ENCODE measurements around the gene JUP.

Gene JUP

GRCh38 chr17:41806685-41807445 lies 20.4 kb upstream of the JUP start:
- no peak for DNase-seq

DNA sequence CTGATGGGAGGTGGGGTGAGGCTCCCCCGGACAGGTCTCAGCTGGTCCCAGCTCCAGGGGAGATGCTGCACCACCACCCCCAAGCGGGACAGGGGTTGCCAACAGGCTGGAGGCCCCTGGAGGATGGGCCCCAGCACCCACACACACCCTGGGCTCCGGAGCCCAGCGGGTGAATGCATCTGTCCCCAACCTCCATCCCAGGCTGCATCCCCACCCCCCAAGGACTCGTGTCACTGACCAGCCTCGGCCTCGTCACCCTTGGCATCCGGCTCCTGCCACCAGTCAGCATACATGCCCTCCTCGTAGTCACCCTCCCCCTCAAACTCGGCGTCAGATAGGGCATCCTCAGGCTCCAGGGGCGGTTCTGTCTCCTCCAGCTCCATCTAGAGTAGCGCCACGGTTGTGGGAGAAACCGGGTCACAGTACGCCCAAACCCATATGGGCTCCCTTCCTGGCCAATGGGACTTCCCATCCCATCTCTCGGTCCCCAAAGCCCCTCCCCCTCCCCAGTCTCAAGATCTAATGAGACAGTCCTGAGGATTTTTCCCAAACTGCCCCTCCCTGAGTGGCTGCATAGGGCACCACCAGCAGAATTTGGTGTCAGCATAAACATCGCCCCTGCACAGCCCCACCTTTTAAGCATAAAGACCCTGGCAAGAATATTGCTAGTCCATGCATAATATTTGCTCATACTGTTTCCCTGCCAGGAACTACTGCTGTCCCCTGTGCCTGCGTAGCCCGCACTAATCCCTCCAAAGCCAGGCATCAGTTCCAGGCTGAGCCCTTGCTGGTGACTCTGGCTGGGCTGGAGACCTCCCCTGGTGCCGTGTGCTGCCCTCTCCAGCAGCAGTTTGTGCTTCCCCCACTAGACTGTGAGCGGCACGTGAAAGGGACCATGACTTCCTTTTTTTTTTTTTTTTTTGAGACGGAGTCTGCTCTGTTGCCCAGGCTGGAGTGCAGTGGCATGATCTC lies 16.8 kb upstream of the JUP start:
- DNase-seq, result peak; percentile 31

DNA sequence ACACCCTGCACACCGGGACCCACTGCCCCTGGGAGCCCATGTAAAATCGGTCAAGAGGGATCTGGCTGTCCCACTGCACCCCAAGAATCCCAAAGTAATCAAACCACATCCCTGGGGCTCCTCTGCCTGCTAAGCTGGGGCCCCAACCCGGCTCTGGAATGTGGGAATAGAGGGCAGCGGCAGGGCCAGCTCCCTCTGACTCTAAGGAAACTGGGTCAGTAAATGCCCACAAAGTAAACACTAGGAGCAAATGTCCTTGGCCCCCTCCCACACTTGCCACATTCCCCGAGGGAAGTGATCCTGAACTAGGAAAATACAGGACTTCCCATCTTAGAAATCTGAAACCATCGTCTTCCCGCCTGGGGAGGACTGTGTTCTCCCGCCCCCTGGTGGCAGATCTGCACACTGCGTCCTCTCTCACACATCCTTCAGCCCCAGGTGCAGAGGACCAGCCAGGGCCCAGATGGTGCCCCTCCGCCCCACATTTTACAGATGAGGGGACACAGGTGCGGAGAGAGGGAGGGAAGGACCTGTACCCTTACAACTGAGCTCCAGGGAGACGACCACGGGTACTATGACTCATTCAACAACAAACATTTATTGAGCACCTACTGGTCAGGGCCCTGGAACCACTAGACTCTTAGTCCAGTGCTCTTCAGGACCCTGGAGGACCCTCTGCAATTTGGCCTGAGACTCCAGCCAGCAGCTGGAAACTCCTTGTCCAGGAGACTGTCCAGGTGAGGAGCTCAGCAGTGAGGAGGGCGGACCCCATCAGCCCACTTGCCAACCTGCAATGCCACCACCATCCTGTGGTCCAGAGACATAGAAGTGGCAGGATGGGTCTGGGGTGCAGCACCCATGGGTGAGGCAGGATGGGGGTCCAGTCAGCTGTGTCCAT lies 15.1 kb upstream of the JUP start:
- peak; percentile 33 for DNase-seq

- DNase-seq, result no peak
Observed at GRCh38 chr17:41800601-41801373, 14.3 kb upstream of the JUP start.

DNA sequence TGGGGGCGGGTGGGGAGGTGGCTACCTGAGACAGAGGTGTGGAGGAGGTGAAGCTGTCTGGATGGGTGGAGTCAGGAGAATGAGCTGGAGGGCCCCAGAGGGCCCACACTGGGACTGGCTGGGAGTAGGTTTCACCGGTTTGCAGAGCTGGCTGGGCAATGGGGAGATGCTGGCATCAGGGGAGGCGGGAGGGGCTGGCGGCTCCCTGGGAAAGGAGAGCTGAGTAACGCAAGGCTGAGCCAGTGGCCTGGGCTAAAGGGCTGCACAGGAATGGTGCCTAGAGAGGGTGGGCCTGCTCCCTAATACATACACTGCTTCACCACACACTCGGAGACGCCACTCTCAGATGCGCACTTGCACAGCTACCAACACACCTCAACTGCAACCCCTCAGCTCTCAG lies 12.9 kb upstream of the JUP start:
- DNase-seq, result no peak

- no peak for DNase-seq
Observed at GRCh38 chr17:41797377-41797776, 10.9 kb upstream of the JUP start.

GRCh38 chr17:41796121-41796895 lies 9.8 kb upstream of the JUP start:
- no peak for DNase-seq

- DNase-seq, result no peak
Observed at GRCh38 chr17:41794540-41794975, 8.0 kb upstream of the JUP start.

DNA sequence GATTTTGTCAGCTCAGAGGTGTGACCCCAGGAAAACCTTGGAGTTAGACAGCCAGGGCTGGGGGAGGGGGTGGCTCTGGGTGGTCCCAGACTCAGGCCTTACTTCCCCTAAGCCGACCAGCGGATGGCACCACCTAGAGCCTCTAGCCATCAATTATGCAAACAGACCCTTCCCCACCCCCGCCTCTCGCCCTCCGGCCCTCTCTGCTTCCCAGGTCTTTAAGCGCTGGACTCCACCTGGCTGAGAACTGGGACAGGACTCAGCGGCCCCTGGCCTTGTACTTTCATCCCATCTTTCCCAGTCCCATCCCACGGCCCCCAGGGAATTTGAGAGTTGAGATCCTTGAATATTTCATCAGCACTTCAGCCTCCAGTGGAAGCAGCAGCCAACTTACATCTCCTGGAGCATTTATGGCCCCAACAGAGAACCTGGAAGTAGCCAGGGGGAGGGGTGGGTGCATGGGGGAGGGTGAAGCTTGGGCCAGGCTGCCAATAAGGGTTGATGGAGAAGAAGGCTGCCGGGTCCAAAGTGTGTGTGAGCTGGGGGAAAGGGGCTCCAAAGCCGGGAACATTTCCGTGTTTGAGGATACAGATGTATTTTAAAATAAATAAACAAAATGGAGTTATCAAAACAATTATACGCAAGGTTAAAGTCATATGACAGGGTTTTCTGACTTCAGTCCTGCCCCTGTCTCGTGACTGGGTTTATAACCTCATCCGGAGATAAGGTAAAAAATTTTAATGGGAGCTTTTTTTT lies 7.5 kb upstream of the JUP start:
- DNase-seq, result no peak

- DNase-seq, result no peak
Observed at GRCh38 chr17:41792845-41793783, 6.6 kb upstream of the JUP start.

DNA sequence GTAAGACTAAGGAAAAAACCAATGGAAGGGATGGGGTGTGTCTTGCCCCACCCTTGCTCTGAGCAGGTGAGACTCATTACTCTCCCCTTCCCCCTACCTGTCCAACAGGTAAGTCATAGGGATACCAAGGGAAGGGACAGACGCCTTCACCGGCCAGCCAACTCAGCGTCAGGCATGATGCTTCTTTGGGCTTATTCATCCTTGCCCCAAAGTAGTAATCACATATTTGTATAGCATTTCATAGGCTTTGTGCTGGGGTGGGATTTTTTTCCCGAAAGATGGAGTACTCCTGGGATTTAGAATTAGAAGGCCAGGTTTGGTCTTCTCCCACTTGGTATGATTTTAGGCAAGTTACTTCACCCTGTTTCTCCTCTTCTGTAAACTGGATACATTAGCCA lies 509 bp upstream of the JUP start:
- DNase-seq, result no peak

DNA sequence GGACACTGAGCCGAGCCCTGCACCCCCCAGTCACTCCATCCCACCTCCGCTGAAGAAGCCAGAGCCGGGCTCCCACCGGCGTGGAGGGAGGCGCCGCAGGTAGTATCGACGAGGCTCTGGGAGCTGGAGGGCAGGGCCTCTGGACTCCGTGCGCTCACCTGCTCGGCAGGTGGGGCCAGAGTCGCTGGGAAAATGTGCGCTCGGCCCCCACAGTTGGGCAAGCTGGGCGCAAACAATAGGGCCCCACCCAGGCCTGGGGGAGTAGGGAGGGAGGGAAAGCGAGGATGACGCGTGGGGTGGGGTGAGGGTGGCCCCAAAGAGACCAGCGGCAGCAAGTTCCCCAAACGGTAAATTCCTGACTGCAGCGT lies 668 bp downstream of the JUP start:
- DNase-seq, result no peak

GRCh38 chr17:41785091-41785858 lies 1.2 kb downstream of the JUP start:
- DNase-seq, result peak; percentile 87

DNA sequence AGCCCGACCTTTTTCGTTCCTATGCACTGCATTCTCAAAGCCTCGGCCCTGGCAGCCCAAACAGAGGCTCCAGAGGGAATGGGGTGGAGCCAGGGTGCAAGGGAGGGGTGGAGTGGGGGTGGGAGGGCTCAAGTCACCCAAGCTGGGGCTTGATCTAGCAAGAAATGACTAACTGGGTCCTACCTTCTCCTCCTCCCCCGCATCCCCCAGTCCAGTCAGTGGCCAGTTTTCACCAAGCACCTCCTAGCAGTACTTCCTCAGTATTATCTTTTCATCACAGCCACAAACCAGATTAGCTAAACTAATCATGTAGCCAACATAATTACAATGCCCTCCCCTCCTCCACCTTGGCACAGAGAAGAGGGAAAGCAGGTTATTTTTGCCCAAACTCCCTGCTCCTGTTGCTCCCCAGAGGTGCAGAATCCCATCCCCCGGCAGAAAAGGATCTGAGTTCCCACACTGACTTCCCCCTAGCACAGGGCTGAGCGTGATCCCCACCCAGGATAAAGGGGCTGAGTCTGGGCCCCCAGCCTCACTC lies 2.2 kb downstream of the JUP start:
- peak; percentile 25 for DNase-seq

- no peak for DNase-seq
Observed at GRCh38 chr17:41782142-41782541, 4.4 kb downstream of the JUP start.

DNA sequence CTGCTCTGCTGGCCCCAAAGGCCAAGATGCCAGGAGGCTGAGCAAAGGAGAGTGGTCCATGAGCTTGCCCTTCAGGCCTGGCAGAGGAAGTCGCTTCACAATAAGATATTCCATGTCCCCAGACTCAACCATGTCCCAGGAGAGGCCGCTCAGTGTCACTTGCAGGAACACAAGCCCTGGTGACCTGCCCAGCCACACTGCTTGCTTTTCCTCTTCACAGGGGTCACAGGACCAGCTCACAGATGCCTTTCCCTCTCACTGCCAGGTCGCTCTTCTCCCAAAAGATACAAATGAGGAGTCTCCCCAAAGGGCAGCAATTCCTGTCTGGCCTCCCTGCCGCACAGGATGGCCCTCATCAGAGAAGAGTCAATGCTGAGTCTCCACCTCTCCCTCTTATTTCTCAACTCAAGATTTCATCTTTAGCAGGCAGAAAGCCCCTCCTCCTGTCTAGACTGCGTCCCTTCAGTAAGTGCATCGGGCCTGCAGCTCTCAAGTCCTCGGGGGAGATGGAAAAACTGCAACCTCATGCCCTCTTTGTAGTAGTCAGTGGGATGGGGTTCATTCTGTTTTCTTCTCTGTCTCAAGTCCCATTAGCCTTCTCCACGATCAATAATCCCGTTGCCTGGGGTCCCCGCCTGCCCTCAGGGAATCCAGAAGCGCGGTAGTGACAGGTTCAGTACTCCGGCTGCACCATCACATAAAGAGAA lies 5.0 kb downstream of the JUP start:
- DNase-seq, result no peak

- DNase-seq, result no peak
Observed at GRCh38 chr17:41779954-41780353, 6.6 kb downstream of the JUP start.

Measured in KG1 (cell line).